HG03159 (cell line): ENCODE data around the gene PLEKHA1.

Source experiments
- ATAC-seq: cut with Tn5 transposase; IDR thresholded peaks from one replicate; pipeline ENCODE4 v1.9.1; 2021; ENCODE audit warnings: mild to moderate bottlenecking, moderate library complexity; ENCODE audit not compliant: unreplicated experiment

PLEKHA1 gene

GRCh38 chr10:122459561-122460273, 85.2 kb downstream of the PLEKHA1 start:
- no peak for ATAC-seq

DNA sequence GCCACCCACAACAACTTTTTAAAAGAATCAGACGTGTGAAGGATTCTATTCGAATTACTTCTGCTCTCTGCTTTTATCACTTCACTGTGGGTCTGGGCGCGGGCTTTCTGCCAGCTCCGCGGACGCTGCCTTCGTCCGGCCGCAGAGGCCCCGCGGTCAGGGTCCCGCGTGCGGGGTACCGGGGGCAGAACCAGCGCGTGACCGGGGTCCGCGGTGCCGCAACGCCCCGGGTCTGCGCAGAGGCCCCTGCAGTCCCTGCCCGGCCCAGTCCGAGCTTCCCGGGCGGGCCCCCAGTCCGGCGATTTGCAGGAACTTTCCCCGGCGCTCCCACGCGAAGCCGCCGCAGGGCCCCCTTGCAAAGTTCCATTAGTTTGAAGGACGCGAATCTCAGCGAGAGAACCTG, 86.4 kb downstream of the PLEKHA1 start:
- no peak for ATAC-seq

GRCh38 chr10:122461367-122461728, 86.8 kb downstream of the PLEKHA1 start, which contains the start of gene HTRA1:
HTRA1 (plus strand) TSS chr10:122461553; CDS start chr10:122461653, 100 bp downstream.
- ATAC-seq = no peak

GRCh38 chr10:122461729-122462532, 87.4 kb downstream of the PLEKHA1 start:
- ATAC-seq = no peak

DNA sequence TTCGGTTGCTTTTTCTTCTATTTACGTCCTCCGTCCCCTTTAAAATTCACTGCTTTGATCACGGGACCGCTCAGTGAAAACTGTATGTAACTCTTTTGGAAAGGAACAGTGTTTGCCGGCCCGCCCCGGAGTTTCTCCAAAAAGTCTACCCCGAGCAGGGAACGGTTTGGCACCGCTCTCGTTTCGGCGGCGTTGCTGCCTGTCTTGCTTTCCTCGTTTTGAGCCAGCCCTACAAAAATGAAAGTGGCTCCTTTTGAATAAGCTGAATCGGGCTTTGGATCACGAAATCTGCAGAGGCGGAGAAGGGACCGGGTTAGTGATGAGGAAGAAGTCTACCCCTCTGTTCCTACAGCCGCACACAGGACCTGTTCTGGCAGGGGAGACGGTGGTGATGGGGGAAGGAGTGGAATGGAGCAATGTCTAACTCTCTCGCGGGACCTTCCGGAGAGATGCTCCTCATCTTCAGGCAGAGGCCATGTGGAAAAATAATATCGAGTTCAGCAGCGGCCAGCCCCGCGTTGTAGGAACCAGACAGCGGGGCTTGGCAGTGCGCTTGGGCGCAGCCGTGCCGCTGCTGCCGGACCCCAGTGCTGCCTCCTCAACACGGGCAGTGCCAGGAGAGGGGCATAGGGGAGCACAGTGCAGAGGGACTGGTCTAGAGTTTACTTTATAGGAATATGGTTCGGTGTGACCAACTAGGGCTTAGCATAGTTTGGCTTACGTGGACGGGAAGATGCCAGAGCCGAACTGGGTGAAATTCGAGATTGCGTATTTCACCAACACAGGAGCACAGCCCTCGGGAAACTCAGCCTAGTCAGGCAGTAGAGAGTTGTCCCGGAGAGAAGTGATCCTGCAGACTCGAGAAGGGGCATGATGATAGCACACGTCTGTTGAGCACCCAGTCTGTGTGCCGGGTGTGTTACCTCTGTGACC, 88.3 kb downstream of the PLEKHA1 start:
- no peak for ATAC-seq

DNA sequence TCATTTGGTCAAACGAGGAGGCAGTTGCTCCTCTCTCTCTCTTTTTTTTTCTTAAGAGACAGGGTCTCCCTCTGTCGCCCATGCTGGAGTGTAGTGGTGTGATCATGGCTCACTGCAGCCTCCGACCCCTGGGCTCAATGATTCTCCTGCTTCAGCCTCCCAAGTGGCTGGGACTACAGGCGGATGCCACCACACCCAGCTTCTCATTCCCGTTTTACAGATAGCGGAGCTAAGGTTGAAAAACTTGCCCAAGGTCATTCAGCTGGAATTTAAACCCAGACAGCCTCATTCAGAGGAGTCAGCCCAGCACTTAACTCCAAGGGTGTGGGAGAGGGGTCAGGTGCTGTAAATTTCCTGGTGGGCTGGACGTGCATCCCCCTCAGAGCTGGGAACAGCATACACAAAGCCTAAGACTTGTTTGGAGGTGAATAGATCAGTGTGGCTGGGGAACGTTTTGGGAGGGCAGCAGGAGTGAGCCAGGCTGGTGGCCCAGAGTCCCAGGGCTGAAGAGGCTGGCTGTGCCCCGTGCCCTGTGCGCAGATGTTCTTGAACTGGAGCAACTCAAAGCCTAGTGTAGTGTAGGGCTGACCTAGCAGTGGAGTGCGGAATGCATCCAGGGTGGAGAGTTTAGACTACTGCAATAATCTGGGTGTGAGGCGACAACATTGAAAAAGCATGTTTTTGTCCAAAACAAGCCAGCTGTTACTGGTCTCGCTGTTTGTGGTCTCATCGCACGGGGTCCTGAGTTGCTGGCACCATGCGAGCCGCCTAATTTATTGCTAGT, 89.2 kb downstream of the PLEKHA1 start:
- no peak for ATAC-seq

DNA sequence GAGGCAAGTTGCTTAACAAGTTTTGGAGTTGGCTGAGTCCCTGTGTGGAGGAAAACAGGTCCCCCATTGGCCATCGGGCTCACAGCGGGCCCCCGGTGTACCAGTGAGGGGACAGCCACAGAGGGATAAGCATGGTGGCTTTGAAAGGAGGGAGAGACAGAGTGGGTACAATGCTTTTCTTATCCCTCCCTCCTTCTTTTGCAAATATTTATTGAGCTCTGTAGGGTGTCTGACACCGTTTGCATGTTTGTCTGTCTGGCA, 89.7 kb downstream of the PLEKHA1 start:
- no peak for ATAC-seq

- ATAC-seq = no peak
Measured at GRCh38 chr10:122464586-122464985, 90.1 kb downstream of the PLEKHA1 start.

- no peak for ATAC-seq
Measured at GRCh38 chr10:122465401-122466040, 91.0 kb downstream of the PLEKHA1 start.

DNA sequence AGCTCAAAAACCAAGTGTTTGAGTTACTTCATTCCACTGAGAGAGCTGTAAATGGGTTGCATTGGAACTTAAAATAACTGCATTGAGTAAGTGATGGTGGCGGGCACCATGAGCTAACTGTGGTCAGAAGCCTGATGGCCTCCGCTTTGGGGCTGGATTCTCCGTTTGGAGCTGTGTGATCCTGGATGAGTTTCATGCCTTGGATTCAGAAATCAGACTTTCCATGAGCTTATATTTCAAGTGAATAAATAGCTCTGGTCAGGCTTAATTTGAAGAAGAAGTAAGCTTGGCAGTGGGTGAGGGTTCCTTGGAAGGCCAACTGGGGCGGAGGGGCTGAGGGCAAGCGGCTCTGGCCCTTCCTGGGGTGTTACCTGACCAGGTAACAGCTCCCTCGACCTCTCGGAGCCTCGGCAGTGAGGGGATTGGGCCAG, 92.5 kb downstream of the PLEKHA1 start:
- no peak for ATAC-seq

- no peak for ATAC-seq
Measured at GRCh38 chr10:122467701-122468100, 93.2 kb downstream of the PLEKHA1 start.

DNA sequence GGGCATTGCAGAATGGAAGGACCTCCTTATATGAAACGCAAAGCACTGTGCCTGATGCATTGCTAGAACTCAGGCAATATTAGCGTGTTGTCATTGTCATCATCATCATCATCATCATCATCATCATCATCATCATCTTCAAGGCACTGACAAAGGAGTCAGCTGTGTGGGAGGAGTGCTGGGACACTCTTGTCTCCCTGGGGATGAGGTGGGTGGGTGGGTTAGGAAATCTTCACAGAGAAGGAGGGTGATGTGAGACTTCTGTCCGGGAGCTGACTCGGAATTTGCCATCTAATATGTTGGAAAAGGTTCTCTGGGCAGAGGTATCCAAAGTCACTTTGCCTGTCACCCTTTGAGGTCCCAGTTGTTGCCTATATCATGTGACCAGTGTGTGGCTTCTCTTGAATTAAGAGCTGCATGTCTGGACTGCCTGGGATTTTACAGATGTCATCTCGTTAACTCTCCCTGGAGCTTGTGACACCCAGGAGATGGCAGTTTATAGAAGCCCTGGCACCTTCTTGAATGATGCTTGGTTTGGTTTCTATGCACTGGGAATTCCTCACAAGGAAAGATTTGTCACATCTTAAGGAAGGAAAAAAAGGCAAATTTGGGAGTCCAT, 93.9 kb downstream of the PLEKHA1 start:
- ATAC-seq = no peak

DNA sequence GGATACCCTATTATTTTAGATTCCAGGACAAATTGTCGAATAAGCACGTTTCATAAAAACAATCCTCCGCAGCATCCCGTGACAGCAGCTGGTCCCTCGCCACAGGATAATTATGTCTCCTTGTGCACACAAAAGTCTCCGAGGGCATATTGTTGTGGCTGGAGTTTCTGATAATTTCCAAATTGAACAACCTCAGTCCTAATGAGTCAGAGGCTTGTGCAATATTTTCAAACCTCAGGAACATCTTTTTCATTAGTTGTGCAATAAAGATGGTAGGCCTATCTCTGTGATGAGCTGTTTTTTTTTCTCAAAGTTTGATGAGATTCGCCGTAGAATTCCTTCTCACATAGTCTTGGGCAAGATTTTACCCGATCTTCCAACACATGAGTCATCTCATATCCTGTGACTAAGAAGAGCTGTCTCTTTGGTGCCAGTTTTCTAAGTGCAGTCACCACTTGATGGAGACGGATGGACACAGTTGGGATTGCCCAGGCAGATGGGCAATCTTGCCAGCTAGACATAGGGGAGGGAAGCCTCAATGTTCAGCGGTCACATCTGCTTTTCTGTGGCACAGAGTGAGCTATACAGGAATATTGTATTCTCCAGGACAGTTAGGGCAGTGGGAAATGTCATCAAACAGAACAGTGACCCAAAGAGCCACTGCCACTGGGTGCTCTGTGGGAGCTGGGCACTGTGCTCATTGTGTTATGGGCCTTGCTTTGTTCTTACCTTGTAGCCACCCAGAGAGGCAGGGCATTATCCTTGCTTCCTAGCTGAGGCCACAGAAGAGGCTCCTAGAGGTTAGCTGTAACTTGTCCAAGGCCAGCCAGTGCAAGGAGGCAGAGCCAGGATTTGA, 94.6 kb downstream of the PLEKHA1 start:
- ATAC-seq = no peak

GRCh38 chr10:122469848-122470247, 95.3 kb downstream of the PLEKHA1 start:
- ATAC-seq = no peak

DNA sequence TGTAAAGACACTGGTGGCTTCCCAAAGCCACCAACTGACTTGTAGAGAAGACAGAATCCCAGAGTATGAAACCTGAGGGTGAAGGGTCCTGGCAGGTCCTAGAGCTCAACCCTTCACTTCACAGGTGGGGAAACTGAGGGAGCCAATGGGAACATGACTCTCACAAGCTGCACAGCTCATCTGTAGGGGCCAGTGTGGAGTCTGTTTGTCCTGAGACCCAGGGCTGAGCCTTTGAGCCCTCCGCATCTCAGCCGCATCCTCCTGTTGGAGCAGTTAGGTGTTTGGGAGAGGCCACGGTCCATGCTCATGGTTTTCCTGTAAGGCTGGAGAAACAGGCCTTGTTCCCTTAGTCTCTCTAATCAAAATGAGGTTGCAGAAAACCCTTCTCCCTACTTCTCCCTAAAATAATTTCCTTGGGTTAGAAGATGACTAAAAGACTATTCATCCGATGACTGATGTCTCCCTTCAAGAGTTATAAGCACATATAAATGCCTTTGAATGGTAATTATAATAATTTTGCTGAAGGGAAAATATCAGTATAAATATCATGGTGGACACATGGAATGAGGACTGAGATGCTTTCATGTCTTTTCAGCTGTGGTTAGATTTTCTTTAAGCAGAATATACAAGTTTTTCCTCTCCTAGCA, 97.1 kb downstream of the PLEKHA1 start:
- ATAC-seq = no peak

GRCh38 chr10:122473116-122473515, 98.6 kb downstream of the PLEKHA1 start:
- ATAC-seq = no peak

DNA sequence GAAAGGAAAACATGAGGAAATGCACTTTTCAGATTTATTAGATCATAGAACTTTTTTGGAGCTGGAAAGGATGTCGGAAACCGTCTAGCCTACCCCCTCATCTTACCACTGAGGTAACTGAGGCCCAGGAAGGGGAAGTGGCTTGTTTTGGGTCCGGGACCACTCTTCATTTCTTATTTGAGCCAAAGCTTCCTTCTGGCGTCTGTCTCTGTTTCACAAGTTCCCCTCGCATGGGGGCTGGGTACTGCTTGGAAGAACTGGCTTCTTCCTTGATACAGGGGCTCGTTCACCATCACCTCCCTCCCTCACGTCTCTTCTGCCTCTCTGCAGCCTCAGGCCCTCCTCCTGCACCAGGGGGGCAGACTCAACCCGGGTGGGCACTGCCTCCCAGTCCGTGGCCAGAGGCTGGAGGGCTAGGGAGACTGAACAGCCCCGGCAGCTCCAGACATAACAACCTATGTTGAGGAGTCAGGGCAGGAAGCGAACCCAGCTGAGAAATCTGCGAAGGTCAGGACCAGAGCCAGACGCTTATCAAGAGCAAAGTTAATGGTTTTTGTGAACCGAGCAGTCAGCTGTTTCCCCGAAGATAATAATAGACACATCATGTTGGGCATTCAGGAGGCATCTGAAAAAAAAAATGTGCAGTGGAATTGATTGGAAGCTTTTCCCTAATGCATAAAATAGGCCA, 99.8 kb downstream of the PLEKHA1 start:
- ATAC-seq = no peak

DNA sequence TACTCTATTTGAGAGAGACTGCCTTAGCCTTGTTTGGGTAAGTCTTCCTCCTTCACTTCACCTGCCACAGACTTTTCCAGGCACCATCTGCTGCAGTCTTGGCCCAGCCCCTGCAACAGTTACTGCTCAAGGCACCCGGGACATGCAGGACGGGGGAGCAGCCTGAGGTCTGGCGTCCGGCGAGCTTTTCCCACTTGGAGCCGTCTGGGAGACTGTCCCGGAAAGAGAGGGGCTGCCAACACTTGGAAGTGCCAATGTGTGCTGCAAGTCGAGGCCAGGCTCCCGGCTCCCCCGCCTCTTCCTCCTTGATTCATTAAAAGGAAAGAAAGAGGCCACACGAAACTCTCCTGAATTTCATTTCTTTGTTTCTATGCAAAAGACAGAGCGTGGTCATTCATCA, 100.6 kb downstream of the PLEKHA1 start:
- no peak for ATAC-seq
